Measurements from ENCODE around the gene IER2. TPM values are rescaled to one million over a fixed set of nuclear protein-coding genes. Genes with fewer than 3 reads are reported as not detected.

IER2 gene
- total and polyA plus RNA-seq, 9 of the 15 experiments (the other 6 are each of a cell fraction or from before 2014, with no cell fraction given), result 4.5 to 205 (median 23.7) TPM

- TF ChIP-seq, protein P1, sequence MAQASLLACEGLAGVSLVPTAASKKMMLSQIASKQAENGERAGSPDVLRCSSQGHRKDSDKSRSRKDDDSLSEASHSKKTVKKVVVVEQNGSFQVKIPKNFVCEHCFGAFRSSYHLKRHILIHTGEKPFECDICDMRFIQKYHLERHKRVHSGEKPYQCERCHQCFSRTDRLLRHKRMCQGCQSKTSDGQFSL (CRISPR knock-in tag; IDR thresholded peaks at IDR 0.05), result no peak; the same call in 1 of the 2 replicates
- TF ChIP-seq, protein P1 (tag; IDR thresholded peaks at IDR 0.05), result no peak
- TF ChIP-seq, protein P2, sequence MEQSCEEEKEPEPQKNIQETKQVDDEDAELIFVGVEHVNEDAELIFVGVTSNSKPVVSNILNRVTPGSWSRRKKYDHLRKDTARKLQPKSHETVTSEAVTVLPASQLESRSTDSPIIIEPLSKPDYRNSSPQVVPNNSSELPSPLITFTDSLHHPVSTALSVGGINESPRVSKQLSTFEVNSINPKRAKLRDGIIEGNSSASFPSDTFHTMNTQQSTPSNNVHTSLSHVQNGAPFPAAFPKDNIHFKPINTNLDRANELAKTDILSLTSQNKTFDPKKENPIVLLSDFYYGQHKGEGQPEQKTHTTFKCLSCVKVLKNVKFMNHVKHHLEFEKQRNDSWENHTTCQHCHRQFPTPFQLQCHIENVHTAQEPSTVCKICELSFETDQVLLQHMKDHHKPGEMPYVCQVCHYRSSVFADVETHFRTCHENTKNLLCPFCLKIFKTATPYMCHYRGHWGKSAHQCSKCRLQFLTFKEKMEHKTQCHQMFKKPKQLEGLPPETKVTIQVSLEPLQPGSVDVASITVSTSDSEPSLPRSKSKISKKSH (CRISPR knock-in tag; IDR thresholded peaks at IDR 0.05), result no peak
- TF ChIP-seq CBX2 (IDR thresholded peaks at IDR 0.05; ENCODE audit: insufficient read depth, low read length, poor library complexity, severe bottlenecking) (no peak), KDM5B (IDR thresholded peaks at IDR 0.05; ENCODE audit: insufficient replicate concordance, low read depth, low read length) (peak; percentile 100), ZZZ3 (IDR thresholded peaks at IDR 0.05) (no peak), SRSF1 (IDR thresholded peaks at IDR 0.05; ENCODE audit: low read depth, low read length) (peak; percentile 92; the same call in 1 of the 2 replicates), DNMT1 (IDR thresholded peaks at IDR 0.05) (peak; percentile 92; the same call in 1 of the 2 replicates), NUFIP1 (IDR thresholded peaks at IDR 0.05; ENCODE audit: partially characterized antibody) (no peak), GATA2 (CRISPR knock-in tag; IDR thresholded peaks at IDR 0.05) (no peak), KDM1A (IDR thresholded peaks at IDR 0.05) (no peak), ZNF668 (CRISPR knock-in tag; IDR thresholded peaks at IDR 0.05) (no peak), TAF15 (IDR thresholded peaks at IDR 0.05; ENCODE audit: low read depth, low read length) (0 out of 2 replicates have a peak, but pooled peaks have one; percentile 80), PTBP1 (IDR thresholded peaks at IDR 0.05; ENCODE audit: low read depth, low read length) (peak; percentile 84; the same call in 1 of the 2 replicates), ZNF764 (CRISPR knock-in tag; IDR thresholded peaks at IDR 0.05; ENCODE audit: low read depth) (0 out of 2 replicates have a peak, but pooled peaks have one; percentile 32), NFE2L1 (tag; IDR thresholded peaks at IDR 0.05; ENCODE audit: borderline replicate concordance, low read depth) (no peak), KLF13 (tag; IDR thresholded peaks at IDR 0.05; ENCODE audit: borderline replicate concordance, low read depth) (no peak), E4F1 (CRISPR knock-in tag; IDR thresholded peaks at IDR 0.05; ENCODE audit: borderline replicate concordance) (no peak), ZNF124 (CRISPR knock-in tag; IDR thresholded peaks at IDR 0.05) (no peak), CGGBP1 (CRISPR knock-in tag; IDR thresholded peaks at IDR 0.05) (peak; percentile 23; the same call in 1 of the 2 replicates)
Observed at GRCh38 chr19:13152974-13153568, 2.9 kb downstream of the IER2 start (continued).
